A549 (cell line): ENCODE results near the gene RHOC. TPM values are rescaled to one million over a fixed set of nuclear protein-coding genes. Genes with fewer than 3 reads are reported as not detected.
A peak's percentile ranks its signal among the peaks of the same experiment; 100 is the strongest.

Experiments
- ATAC-seq, 2 experiments: fragments of 200-7000 bp in 1 of 2; fragments of >200 bp in 1 of 2; cut with Nextera tagmentation in 1 of 2; cut with Tn5 transposase in 1 of 2; 3 replicates each; pipeline versions ENCODE4 v1.8.0 to v1.9.1; 2018 to 2020; ENCODE audit warnings: mild to moderate bottlenecking in 1 of 2, moderate library complexity in 1 of 2
- CTCF ChIA-PET: fragments of 300-600 bp; sonication (Branson Sonifier 250); formaldehyde crosslinking; extraction: SDS; loops from one replicate; lab custom pipeline; 2021; ENCODE audit warnings: antibody characterized with exemption, inconsistent platforms; lab: Yijun Ruan, JAX
- POLR2A ChIA-PET: fragments of 350-600 bp; formaldehyde crosslinking; extraction: SDS; loops from one replicate; lab custom pipeline; 2021; ENCODE audit warnings: antibody characterized with exemption, inconsistent platforms; lab: Yijun Ruan, JAX
- DNase-seq, 2 experiments: peaks; one replicate each; pipeline versions ENCODE4 v3.0.0 to v3.0.0-alpha.2; 2011 to 2016; ENCODE audit warnings: low read depth in 1 of 2, low spot score in 1 of 2
- FAIRE-seq: peaks from 2 replicates; lab custom pipeline; 2011; peaks lifted over from hg19 to GRCh38; lab: Jason Lieb, UNC
- H3K27ac ChIP-seq, 2 experiments: fragments of >200 bp; sonication (Bioruptor Twin); formaldehyde crosslinking; 3 replicates each; pipeline ENCODE4 v1.5.1; 2016 to 2017
- H3K4me1 ChIP-seq: fragments of >200 bp; sonication (Bioruptor Twin); formaldehyde crosslinking; 3 replicates; pipeline ENCODE4 v1.6.1; 2016
- H3K4me2 ChIP-seq: fragments of >200 bp; sonication (Bioruptor Twin); formaldehyde crosslinking; 3 replicates; pipeline ENCODE4 v1.6.1; 2016
- H3K4me3 ChIP-seq: fragments of >200 bp; sonication (Bioruptor Twin); formaldehyde crosslinking; 3 replicates; pipeline ENCODE4 v1.5.1; 2016
- H3K9me3 ChIP-seq: fragments of >200 bp; sonication (Bioruptor Twin); formaldehyde crosslinking; 3 replicates; pipeline ENCODE4 v1.6.1; 2016
- BHLHE40 ChIP-seq: IDR thresholded peaks from 2 replicates; pipeline ENCODE4 v1.6.1; 2012; ENCODE audit warnings: low read depth, low read length, inconsistent platforms
- CBX8 ChIP-seq: fragments of 200-600 bp; sonication (generic); IDR thresholded peaks from 2 replicates; pipeline ENCODE4 v1.6.1; 2016
- CHD2 ChIP-seq: fragments of 150-350 bp; IDR thresholded peaks from 2 replicates; pipeline ENCODE4 v1.6.1; 2014; ENCODE audit warnings: low read length; ENCODE audit not compliant: partially characterized antibody
- GATA3 ChIP-seq: IDR thresholded peaks from 2 replicates; pipeline ENCODE4 v1.6.1; 2012; ENCODE audit warnings: borderline replicate concordance
- HDAC2 ChIP-seq: fragments of 200-600 bp; sonication (generic); IDR thresholded peaks from 2 replicates; pipeline ENCODE4 v1.6.1; 2016
- HES2 ChIP-seq: fragments of >200 bp; sonication (Bioruptor Twin); formaldehyde crosslinking; IDR thresholded peaks from 2 replicates; pipeline ENCODE4 v1.6.1; 2016
- HOXB13 ChIP-seq: fragments of 250-450 bp; sonication (Bioruptor Pico); IDR thresholded peaks from 2 replicates; pipeline ENCODE4 v1.5.0; 2020; ENCODE audit warnings: low read depth, mild to moderate bottlenecking, moderate library complexity
- HOXB5 ChIP-seq: fragments of 250-450 bp; sonication (Bioruptor Pico); IDR thresholded peaks from 2 replicates; pipeline ENCODE4 v1.5.0; 2020; ENCODE audit warnings: mild to moderate bottlenecking, moderate library complexity
- JUN ChIP-seq, 2 experiments: fragments of >200 bp; sonication (Bioruptor Twin); formaldehyde crosslinking; IDR thresholded peaks; 2 replicates in 1 of 2; 3 replicates in 1 of 2; pipeline ENCODE4 v1.6.1; 2016 to 2017
- JUNB ChIP-seq: fragments of >200 bp; sonication (Bioruptor Twin); formaldehyde crosslinking; IDR thresholded peaks from 2 replicates; pipeline ENCODE4 v1.6.1; 2016
- MYC ChIP-seq: IDR thresholded peaks from 2 replicates; pipeline ENCODE4 v1.6.1; 2012; ENCODE audit warnings: mild to moderate bottlenecking, inconsistent platforms, low read length, improper control_type of control experiment, borderline replicate concordance
- NFE2L2 ChIP-seq: fragments of 150-350 bp; conservative IDR thresholded peaks from 2 replicates; pipeline ENCODE4 v1.6.1; 2014; ENCODE audit warnings: low read length
- NR3C1 ChIP-seq: fragments of >200 bp; sonication (Bioruptor Twin); formaldehyde crosslinking; IDR thresholded peaks from 3 replicates; pipeline ENCODE4 v1.6.1; 2017
- PHF8 ChIP-seq: fragments of 200-600 bp; sonication (generic); IDR thresholded peaks from 2 replicates; pipeline ENCODE4 v1.6.1; 2016; ENCODE audit warnings: low read depth, mild to moderate bottlenecking, antibody characterized with exemption, moderate library complexity, borderline replicate concordance
- POLR2A ChIP-seq: IDR thresholded peaks from 2 replicates; pipeline ENCODE4 v1.6.1; 2012; ENCODE audit warnings: mild to moderate bottlenecking, low read length
- RARB ChIP-seq: fragments of 250-450 bp; sonication (Bioruptor Pico); IDR thresholded peaks from 2 replicates; pipeline ENCODE4 v1.8.0; 2021; ENCODE audit warnings: mild to moderate bottlenecking, moderate library complexity
- RFX5 ChIP-seq: fragments of 450-650 bp; IDR thresholded peaks from 2 replicates; pipeline ENCODE4 v1.7.1; 2014; ENCODE audit warnings: antibody characterized with exemption, mild to moderate bottlenecking, moderate library complexity
- RNF2 ChIP-seq: fragments of 200-600 bp; sonication (generic); IDR thresholded peaks from 2 replicates; pipeline ENCODE4 v1.6.1; 2016; ENCODE audit warnings: low read depth, mild to moderate bottlenecking, antibody characterized with exemption, moderate library complexity, borderline replicate concordance
- SMC3 ChIP-seq: fragments of >200 bp; sonication (Bioruptor Twin); formaldehyde crosslinking; IDR thresholded peaks from 3 replicates; pipeline ENCODE4 v1.6.1; 2018; ENCODE audit warnings: inconsistent platforms
- SREBF2 ChIP-seq: fragments of 450-650 bp; IDR thresholded peaks from 2 replicates; pipeline ENCODE4 v1.6.1; 2014; ENCODE audit warnings: mild to moderate bottlenecking, moderate library complexity
- TFCP2L1 ChIP-seq: fragments of 250-450 bp; sonication (Bioruptor Pico); IDR thresholded peaks from 2 replicates; pipeline ENCODE4 v1.5.0; 2021; ENCODE audit warnings: mild to moderate bottlenecking
- TP53 ChIP-seq: fragments of 250-450 bp; sonication (Bioruptor Pico); IDR thresholded peaks from 2 replicates; pipeline ENCODE4 v1.5.0; 2021; ENCODE audit warnings: mild to moderate bottlenecking, moderate library complexity
- ZC3H11A ChIP-seq: fragments of 450-650 bp; IDR thresholded peaks from 2 replicates; pipeline ENCODE4 v1.6.1; 2014; ENCODE audit warnings: antibody characterized with exemption, mild to moderate bottlenecking
- ZSCAN20 ChIP-seq: fragments of 250-450 bp; sonication (Bioruptor Pico); IDR thresholded peaks from 2 replicates; pipeline ENCODE4 v1.8.0; 2022; ENCODE audit warnings: mild to moderate bottlenecking, moderate library complexity
- WGBS: methylation state at CpG from one replicate; pipeline ENCODE4 v1.1.6; 2017; ENCODE audit errors: missing lambda C conversion rate; 5-methylcytosine and 5-hydroxymethylcytosine counted together
- polyA plus RNA-seq, 4 experiments: library from polyadenylated mRNA; depleted of rRNA in 3 of 4; stranded (reverse); fragments of >200 nt; fragmentation: RNase III in 1 of 4; extraction: RNeasy Plus Mini Kit Qiagen cat#74134 plus additional on column Dnase treatment in 1 of 4; gene quantifications; 2 replicates in 3 of 4; 3 replicates in 1 of 4; pipeline ENCODE4 v1.2.3, GENCODE V29; 2011 to 2017
- TF ChIP-seq, protein P1 (sequence below): fragments of 150-350 bp; IDR thresholded peaks from 2 replicates; pipeline ENCODE4 v1.6.1; 2014; ENCODE audit warnings: low read depth, mild to moderate bottlenecking, low read length
- TF ChIP-seq, protein P2 (sequence below): fragments of 250-450 bp; sonication (Bioruptor Pico); IDR thresholded peaks from 2 replicates; pipeline ENCODE4 v1.5.0; 2021; ENCODE audit warnings: mild to moderate bottlenecking, moderate library complexity, borderline replicate concordance
- TF ChIP-seq, protein P3 (sequence below): fragments of 450-650 bp; IDR thresholded peaks from 2 replicates; pipeline ENCODE4 v1.6.1; 2014; ENCODE audit warnings: antibody characterized with exemption

The RHOC gene
- polyA plus RNA-seq, 2 of the 4 experiments (the other 2 are of a cell fraction) = 255 to 296 TPM

DNA sequence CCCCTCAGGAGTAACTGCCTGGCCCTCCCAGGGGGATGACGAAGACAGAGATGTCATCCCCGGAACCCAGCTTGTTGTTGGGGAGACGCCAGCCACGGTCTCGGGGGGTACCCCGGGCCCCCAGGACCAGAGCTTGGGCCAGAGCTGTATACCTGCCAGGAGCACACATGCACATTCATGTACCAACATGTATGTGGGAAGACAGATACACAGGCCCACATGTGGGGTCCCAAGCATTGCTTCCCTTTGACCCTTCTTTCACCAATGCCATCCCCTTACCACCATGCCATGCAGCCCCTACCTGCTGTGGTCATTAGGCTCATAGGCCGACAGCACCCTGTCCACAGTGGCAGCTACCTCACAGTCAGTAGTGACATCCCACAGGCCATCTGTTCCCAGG, 3.2 kb upstream of the RHOC start:
- DNase-seq (no peak), ATAC-seq (no peak), FAIRE-seq (no peak)
- TF ChIP-seq HOXB13 = no peak
- no peak for TF ChIP-seq HDAC2
- TF ChIP-seq, protein P1, sequence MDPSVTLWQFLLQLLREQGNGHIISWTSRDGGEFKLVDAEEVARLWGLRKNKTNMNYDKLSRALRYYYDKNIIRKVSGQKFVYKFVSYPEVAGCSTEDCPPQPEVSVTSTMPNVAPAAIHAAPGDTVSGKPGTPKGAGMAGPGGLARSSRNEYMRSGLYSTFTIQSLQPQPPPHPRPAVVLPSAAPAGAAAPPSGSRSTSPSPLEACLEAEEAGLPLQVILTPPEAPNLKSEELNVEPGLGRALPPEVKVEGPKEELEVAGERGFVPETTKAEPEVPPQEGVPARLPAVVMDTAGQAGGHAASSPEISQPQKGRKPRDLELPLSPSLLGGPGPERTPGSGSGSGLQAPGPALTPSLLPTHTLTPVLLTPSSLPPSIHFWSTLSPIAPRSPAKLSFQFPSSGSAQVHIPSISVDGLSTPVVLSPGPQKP = no peak
- TF ChIP-seq SMC3 = no peak
- TF ChIP-seq BHLHE40 = no peak
- TF ChIP-seq TFCP2L1 (CRISPR knock-in tag) = no peak
- TF ChIP-seq MYC = no peak
- no peak for TF ChIP-seq ZSCAN20 (CRISPR knock-in tag)
- no peak for TF ChIP-seq RNF2
- no peak for TF ChIP-seq CHD2
- no peak for TF ChIP-seq HES2
- TF ChIP-seq RFX5 = no peak
- no peak for TF ChIP-seq TP53
- TF ChIP-seq HOXB5 = no peak
- no peak for TF ChIP-seq SREBF2
- Histone ChIP-seq H3K27ac (no peak overlapping the region), H3K4me2 (no peak overlapping the region), H3K9me3 (no peaks in the 10 kb centered on the region), H3K4me3 (no peak overlapping the region), H3K4me1 (peaks cover 12% of the 10 kb centered on the region; the same call in 2 of the 3 replicates)
- 75% methylated on average over 7 of the region's 7 CpGs for WGBS
- POLR2A ChIA-PET = interaction anchor here (0.6 kb wide), 1 partner anchor 302 kb away, joined by 10 read pairs; no protein-coding TSS in a partner anchor
- CTCF ChIA-PET = interaction anchor here (1.0 to 18.0 kb wide), 5 partner anchors 9 to 319 kb away, joined by 3 to 576 read pairs (median 8); partner anchors contain the start of gene MOV10

- FAIRE-seq (no peak), ATAC-seq (no peak), DNase-seq (no peak)
- WGBS = 93% methylated on average over 3 of the region's 3 CpGs
- peaks cover 20% of the 10 kb centered on the region for H3K4me1 ChIP-seq
- no peak overlapping the region for H3K4me3 ChIP-seq
- H3K27ac ChIP-seq = no peak overlapping the region
- H3K4me2 ChIP-seq = peak overlapping the region; percentile 94; the same call in 1 of the 3 replicates
- H3K9me3 ChIP-seq = no peaks in the 10 kb centered on the region
- CTCF ChIA-PET = interaction anchor here (0.5 to 18.0 kb wide), 16 partner anchors 8 to 1090 kb away, joined by 3 to 576 read pairs (median 6); partner anchors contain the start of genes MOV10 and PPM1J
- TF ChIP-seq BHLHE40 (no peak), NR3C1 (no peak), PHF8 (no peak), GATA3 (no peak), TFCP2L1 (CRISPR knock-in tag) (no peak), POLR2A (no peak), SREBF2 (no peak), JUN (IDR thresholded peaks at IDR 0.05) (no peak), NFE2L2 (no peak), RARB (CRISPR knock-in tag) (no peak), ZC3H11A (no peak), CBX8 (no peak), JUNB (no peak)
- TF ChIP-seq, protein P2, sequence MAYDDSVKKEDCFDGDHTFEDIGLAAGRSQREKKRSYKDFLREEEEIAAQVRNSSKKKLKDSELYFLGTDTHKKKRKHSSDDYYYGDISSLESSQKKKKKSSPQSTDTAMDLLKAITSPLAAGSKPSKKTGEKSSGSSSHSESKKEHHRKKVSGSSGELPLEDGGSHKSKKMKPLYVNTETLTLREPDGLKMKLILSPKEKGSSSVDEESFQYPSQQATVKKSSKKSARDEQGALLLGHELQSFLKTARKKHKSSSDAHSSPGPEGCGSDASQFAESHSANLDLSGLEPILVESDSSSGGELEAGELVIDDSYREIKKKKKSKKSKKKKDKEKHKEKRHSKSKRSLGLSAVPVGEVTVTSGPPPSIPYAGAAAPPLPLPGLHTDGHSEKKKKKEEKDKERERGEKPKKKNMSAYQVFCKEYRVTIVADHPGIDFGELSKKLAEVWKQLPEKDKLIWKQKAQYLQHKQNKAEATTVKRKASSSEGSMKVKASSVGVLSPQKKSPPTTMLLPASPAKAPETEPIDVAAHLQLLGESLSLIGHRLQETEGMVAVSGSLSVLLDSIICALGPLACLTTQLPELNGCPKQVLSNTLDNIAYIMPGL (CRISPR knock-in tag) = no peak
- TF ChIP-seq, protein P3, sequence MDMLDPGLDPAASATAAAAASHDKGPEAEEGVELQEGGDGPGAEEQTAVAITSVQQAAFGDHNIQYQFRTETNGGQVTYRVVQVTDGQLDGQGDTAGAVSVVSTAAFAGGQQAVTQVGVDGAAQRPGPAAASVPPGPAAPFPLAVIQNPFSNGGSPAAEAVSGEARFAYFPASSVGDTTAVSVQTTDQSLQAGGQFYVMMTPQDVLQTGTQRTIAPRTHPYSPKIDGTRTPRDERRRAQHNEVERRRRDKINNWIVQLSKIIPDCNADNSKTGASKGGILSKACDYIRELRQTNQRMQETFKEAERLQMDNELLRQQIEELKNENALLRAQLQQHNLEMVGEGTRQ = no peak
- POLR2A ChIA-PET = no interaction called here
These were observed 1.6 kb upstream of the RHOC start for GRCh38 chr1:112708489-112708888.
